HG03139 (cell line): ENCODE data around the gene DNMT3A.
A peak's percentile ranks its signal among the peaks of the same experiment; 100 is the strongest.
"Not testable (repeated sequence)": the region's sequence is repeated elsewhere in the genome, so short reads cannot be mapped to it uniquely, and the experiment has no call there.

Experiments used
- ATAC-seq: cut with Tn5 transposase; IDR thresholded peaks from one replicate; pipeline ENCODE4 v1.9.1; 2021; ENCODE audit not compliant: unreplicated experiment

DNMT3A gene

GRCh38 chr2:25286723-25287483 is 54.8 kb downstream of the DNMT3A start:
- no peak for ATAC-seq

DNA sequence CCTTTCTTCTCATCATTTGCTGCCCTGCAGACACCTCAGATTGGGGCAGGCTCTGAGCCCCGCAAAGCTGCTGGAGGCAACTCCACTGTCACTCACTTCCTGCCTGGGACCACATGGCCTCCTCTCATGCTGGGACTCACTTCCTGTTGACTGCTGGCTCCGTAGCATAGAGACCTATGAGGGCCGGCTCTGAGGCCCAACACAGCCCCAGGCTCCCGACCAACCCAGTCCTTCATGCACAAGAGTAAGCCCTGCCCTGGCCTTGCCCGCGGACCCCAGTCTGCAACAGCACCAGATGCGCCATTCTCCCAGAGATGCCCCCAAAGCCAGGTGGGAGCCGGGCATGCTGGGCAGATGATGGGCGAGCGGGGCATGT is 55.7 kb downstream of the DNMT3A start:
- ATAC-seq = peak; percentile 67

GRCh38 chr2:25285265-25286024 is 56.3 kb downstream of the DNMT3A start:
- no peak for ATAC-seq

- no peak for ATAC-seq
Measured at GRCh38 chr2:25284756-25285155, 57.0 kb downstream of the DNMT3A start.

GRCh38 chr2:25283921-25284320 is 57.8 kb downstream of the DNMT3A start:
- no peak for ATAC-seq

DNA sequence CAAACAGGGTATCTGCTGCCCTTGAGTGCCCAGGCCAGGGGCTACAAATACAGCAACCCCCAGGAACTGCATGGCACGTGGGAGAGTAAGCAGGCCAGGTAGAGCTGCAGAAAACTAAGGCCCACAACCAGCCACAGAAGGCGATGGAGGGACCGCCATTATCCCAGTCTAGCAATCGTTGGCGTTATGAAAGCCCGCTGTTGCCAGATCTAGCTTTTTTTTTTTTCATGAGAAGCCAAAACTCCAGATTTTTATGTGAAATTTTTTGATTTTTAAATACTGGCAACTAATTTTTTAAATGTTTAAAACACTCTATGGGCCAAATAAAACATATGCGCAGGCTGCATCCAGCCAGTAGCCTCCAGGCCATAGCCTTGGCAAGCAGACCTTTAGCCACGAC is 59.8 kb downstream of the DNMT3A start:
- no peak for ATAC-seq

GRCh38 chr2:25281522-25281921 is 60.2 kb downstream of the DNMT3A start:
- ATAC-seq = no peak

- ATAC-seq = no peak
Measured at GRCh38 chr2:25280051-25280687, 61.6 kb downstream of the DNMT3A start.

GRCh38 chr2:25279091-25279651 is 62.6 kb downstream of the DNMT3A start:
- ATAC-seq = peak; percentile 71

DNA sequence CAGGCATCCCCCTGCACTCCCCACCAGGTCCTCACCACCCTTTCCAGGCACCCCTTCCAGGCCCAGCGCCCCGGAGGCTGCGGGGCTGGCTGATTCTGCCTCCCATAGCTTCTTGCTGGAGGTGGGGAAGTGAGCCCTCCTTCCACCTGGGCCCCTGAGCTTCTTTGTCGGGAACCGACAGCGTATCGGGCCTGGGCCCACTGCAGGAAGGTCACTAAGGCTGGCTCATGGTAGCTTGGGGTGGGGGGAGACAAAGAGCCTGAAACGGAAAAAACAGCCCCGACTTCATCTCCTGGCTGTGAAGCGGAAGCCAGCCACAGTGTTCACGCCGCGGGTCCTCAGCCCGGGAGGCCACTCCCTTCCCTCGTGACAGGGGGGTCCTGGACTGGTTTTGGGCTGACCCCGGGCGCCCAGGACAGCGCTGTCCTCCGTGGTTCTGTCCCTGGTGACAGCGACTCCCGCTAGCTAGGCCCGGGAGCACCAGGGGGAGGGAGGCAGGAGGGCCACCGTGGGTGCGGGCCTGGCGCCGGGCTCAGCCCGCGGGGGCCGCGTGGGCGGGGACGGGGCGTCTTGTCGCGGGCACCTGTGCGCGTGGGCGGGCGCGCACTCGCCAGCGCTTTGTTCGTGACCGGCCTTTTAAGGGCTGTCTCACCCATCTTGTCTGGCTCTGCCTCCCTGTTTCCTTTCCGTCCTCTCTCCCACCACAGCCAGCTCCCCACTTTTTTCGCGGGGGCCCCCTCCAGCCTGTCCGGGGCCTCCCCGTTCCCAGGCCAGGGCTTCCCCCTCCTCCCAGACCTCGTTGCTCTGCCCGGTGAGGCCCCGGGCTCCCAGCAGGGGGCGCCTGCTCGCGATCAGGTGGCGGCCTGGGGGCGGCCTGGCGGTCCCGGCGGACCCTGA is 64.9 kb downstream of the DNMT3A start:
- ATAC-seq = no peak

- no peak for ATAC-seq
Measured at GRCh38 chr2:25275575-25275965, 66.2 kb downstream of the DNMT3A start.

GRCh38 chr2:25274868-25275574 is 66.7 kb downstream of the DNMT3A start:
- no peak for ATAC-seq

GRCh38 chr2:25273985-25274535 is 67.7 kb downstream of the DNMT3A start:
- ATAC-seq = no peak

DNA sequence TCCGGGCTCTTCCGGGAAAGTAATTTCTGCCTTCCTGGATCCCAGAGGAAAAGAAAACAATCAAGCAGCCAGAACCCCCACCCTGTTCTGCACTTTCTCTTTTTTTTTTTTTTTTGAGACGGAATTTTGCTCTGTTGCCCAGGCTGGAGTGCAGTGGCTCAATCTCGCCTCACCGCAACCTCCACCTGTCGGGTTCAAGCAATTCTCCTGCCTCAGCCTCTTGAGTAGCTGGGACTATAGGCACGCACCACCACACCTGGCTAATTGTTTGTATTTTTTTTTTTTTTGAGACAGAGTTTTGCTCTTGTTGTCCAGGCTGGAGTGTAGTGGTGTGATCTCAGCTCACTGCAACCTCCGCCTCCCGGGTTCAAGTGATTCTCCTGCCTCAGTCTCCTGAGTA is 69.0 kb downstream of the DNMT3A start:
- not testable (repeated sequence) for ATAC-seq

DNA sequence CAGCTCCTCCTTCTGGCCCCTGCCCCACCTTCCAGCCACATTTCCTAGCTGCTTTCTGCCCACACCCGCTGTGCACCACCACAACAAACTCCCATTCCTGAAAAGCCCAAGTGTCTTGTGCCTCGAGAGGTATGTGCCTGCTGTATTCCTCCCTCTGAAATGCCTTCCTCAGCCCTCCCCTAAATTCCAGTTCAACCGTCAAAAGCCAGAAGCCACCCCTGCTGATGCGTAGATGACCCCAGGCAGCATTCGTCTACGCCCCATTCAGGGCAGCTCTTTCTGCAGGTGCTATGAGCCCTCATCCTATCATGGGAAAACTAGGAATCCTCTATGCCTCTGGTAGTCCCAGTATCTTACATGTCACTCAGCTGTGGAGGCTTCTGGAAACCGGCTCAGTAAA is 71.7 kb downstream of the DNMT3A start:
- ATAC-seq = no peak

- ATAC-seq = no peak
Measured at GRCh38 chr2:25269233-25269632, 72.5 kb downstream of the DNMT3A start.

GRCh38 chr2:25268139-25268538 is 73.6 kb downstream of the DNMT3A start:
- ATAC-seq = no peak

DNA sequence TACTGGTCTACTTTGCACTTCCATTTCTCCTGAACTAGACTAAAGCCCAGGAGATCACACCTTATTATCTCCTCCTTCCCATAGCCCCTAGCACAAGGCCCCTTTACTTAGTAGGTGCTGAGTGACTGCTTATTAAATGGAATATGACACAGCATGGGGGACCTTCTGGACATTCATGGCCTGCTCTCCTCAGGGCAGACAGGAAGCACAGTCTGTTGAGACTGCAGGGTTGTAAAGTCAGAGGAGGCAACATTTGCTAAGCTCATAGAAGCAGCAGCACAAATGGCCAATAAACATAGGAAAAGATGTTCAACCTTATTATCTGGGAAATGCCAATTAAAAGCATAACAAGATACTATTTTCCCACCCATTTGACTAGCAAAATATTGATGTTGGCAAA is 75.3 kb downstream of the DNMT3A start:
- ATAC-seq = no peak

- ATAC-seq = no peak
Measured at GRCh38 chr2:25265802-25266201, 75.9 kb downstream of the DNMT3A start.

DNA sequence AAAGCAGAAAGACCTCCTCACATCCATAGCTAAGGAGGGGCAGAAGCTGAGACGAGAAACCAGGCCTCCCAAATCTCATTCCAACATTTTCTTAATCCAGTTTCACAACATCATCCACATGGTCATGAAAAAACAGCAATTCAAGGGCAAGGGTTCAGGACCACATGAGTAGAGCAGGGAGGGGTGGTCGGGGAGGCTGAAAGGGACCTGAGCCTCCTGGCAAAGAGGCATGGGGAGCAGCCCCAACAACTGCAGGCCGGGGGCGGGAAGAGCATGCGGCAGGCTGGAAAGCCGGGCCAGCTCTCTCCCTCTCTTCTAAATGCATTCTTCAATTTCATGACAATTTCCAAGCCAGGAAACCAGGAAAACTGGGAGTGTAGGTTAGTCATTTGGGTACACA is 76.7 kb downstream of the DNMT3A start:
- no peak for ATAC-seq
